Measurements from ENCODE around the gene PAX8. TPM values are rescaled to one million over a fixed set of nuclear protein-coding genes. Genes with fewer than 3 reads are reported as not detected.
A peak's percentile ranks its signal among the peaks of the same experiment; 100 is the strongest.

PAX8 gene
- total and polyA plus RNA-seq, 4 donors, result 0.28 to 5.9 (median 2.3) TPM

GRCh38 chr2:113253453-113253852, 25.3 kb downstream of the PAX8 start:
- H3K36me3 ChIP-seq (ENCODE audit: control insufficient read depth in 4 of 4, insufficient read depth in 4 of 4, low read length in 4 of 4), result peaks cover 0 to 2% (median 0%) of the 10 kb centered on the region in 4 donors
- H3K27me3 ChIP-seq (ENCODE audit: control insufficient read depth in 3 of 3, insufficient read depth in 3 of 3, low read length in 2 of 3), result peaks cover 0 to 3% (median 0%) of the 10 kb centered on the region in 3 donors
- H3K9me3 ChIP-seq (ENCODE audit: control insufficient read depth in 4 of 4, insufficient read depth in 3 of 4, low read length in 3 of 4), result no peaks in the 10 kb centered on the region
- ATAC-seq (ENCODE audit: insufficient read depth, low FRiP score) (no peak), DNase-seq (no peak)
- WGBS, 2 donors, result 93 to 95% methylated on average over 4 of the region's 4 CpGs
- H3K4me3 ChIP-seq, result no peak overlapping the region
- H3K4me1 ChIP-seq (ENCODE audit: control insufficient read depth in 5 of 5, insufficient read depth in 5 of 5, low read length in 5 of 5), result peaks cover 0 to 6% (median 0%) of the 10 kb centered on the region in 5 donors
- no peak overlapping the region for H3K27ac ChIP-seq (ENCODE audit: low read depth in 1 of 2, low read length in 1 of 2)
- no peak for TF ChIP-seq CTCF (IDR thresholded peaks at IDR 0.05; ENCODE audit: control extremely low read depth, extremely low read depth)
- H3K9ac ChIP-seq (ENCODE audit: insufficient read depth in 1 of 2, low read length in 2 of 2), result no peak overlapping the region

GRCh38 chr2:113252047-113252590, 26.6 kb downstream of the PAX8 start:
- WGBS, 2 donors, result 96 to 100% methylated on average over 3 of the region's 3 CpGs

GRCh38 chr2:113251118-113251517, 27.6 kb downstream of the PAX8 start:
- ATAC-seq (ENCODE audit: insufficient read depth, low FRiP score) (no peak), DNase-seq (no peak)
- Histone ChIP-seq H3K4me3 (no peak overlapping the region), H3K27ac (ENCODE audit: low read depth in 1 of 2, low read length in 1 of 2) (no peak overlapping the region), H3K4me1 (ENCODE audit: control insufficient read depth in 5 of 5, insufficient read depth in 5 of 5, low read length in 5 of 5) (peaks cover 0 to 3% (median 0%) of the 10 kb centered on the region in 5 donors), H3K9ac (ENCODE audit: insufficient read depth in 1 of 2, low read length in 2 of 2) (no peak overlapping the region), H3K9me3 (ENCODE audit: control insufficient read depth in 4 of 4, insufficient read depth in 3 of 4, low read length in 3 of 4) (no peaks in the 10 kb centered on the region), H3K36me3 (ENCODE audit: control insufficient read depth in 4 of 4, insufficient read depth in 4 of 4, low read length in 4 of 4) (peaks cover 0 to 4% (median 0%) of the 10 kb centered on the region in 4 donors), H3K27me3 (ENCODE audit: control insufficient read depth in 3 of 3, insufficient read depth in 3 of 3, low read length in 2 of 3) (peaks cover 0 to 3% (median 0%) of the 10 kb centered on the region in 3 donors)
- WGBS, 2 donors, result 29 to 57% methylated on average over 7 of the region's 7 CpGs
- no peak for TF ChIP-seq CTCF (IDR thresholded peaks at IDR 0.05; ENCODE audit: control extremely low read depth, extremely low read depth)

More at GRCh38 chr2:113252047-113252590, 26.6 kb downstream of the PAX8 start:
- no peak overlapping the region for H3K9ac ChIP-seq (ENCODE audit: insufficient read depth in 1 of 2, low read length in 2 of 2)
- no peak for TF ChIP-seq CTCF (IDR thresholded peaks at IDR 0.05; ENCODE audit: control extremely low read depth, extremely low read depth)
- peak overlapping the region; percentile 28 for H3K4me3 ChIP-seq
- H3K27me3 ChIP-seq (ENCODE audit: control insufficient read depth in 3 of 3, insufficient read depth in 3 of 3, low read length in 2 of 3), result peaks cover 0 to 3% (median 0%) of the 10 kb centered on the region in 3 donors
- H3K4me1 ChIP-seq (ENCODE audit: control insufficient read depth in 5 of 5, insufficient read depth in 5 of 5, low read length in 5 of 5), result peaks cover 0 to 3% (median 0%) of the 10 kb centered on the region in 5 donors
- no peak overlapping the region for H3K27ac ChIP-seq (ENCODE audit: low read depth in 1 of 2, low read length in 1 of 2)
- H3K36me3 ChIP-seq (ENCODE audit: control insufficient read depth in 4 of 4, insufficient read depth in 4 of 4, low read length in 4 of 4), result peaks cover 0 to 2% (median 0%) of the 10 kb centered on the region in 4 donors
- ATAC-seq (ENCODE audit: insufficient read depth, low FRiP score) (no peak), DNase-seq (no peak)
- H3K9me3 ChIP-seq (ENCODE audit: control insufficient read depth in 4 of 4, insufficient read depth in 3 of 4, low read length in 3 of 4), result no peaks in the 10 kb centered on the region
